OCI-LY3 (cell line): ENCODE data around the gene IL22.

Experiments used
- H2AFZ ChIP-seq: fragments of 200-600, 300-600 bp; shearing (Covaris generic); 2 replicates; pipeline ENCODE4 v1.6.0; 2014; ENCODE audit warnings: antibody characterized with exemption, low read depth, low read length
- H3K27ac ChIP-seq: fragments of 200-600, 300-600 bp; sonication (generic); 2 replicates; pipeline ENCODE4 v1.5.1; 2014; ENCODE audit warnings: mild to moderate bottlenecking, low read length, moderate library complexity, mixed read lengths
- H3K27me3 ChIP-seq: fragments of 200-600, 300-600 bp; sonication (generic); 2 replicates; pipeline ENCODE4 v1.6.1; 2014; ENCODE audit warnings: low read depth, low read length, mixed read lengths
- H3K36me3 ChIP-seq: fragments of 200-600, 300-600 bp; sonication (generic); replicated peaks from 2 replicates; pipeline ENCODE3; 2014; ENCODE audit warnings: low read depth, low read length, mixed read lengths
- H3K4me1 ChIP-seq: fragments of 300-600, 200-600 bp; sonication (generic); 2 replicates; pipeline ENCODE4 v1.6.1; 2014; ENCODE audit warnings: low read length, mixed read lengths
- H3K4me2 ChIP-seq: fragments of 200-600, 300-600 bp; sonication (generic); 2 replicates; pipeline ENCODE4 v1.6.1; 2014; ENCODE audit warnings: low read length, mixed read lengths
- H3K4me3 ChIP-seq: fragments of 300-600, 200-600 bp; sonication (generic); 2 replicates; pipeline ENCODE4 v1.5.1; 2014; ENCODE audit warnings: antibody characterized with exemption, mild to moderate bottlenecking, low read length, moderate library complexity
- H3K79me2 ChIP-seq: fragments of 300-600, 200-600 bp; shearing (Covaris generic); 2 replicates; pipeline ENCODE4 v1.6.1; 2014; ENCODE audit warnings: mild to moderate bottlenecking, low read length, mixed read lengths
- H3K9ac ChIP-seq: fragments of 300-600, 200-600 bp; shearing (Covaris generic); 2 replicates; pipeline ENCODE4 v1.6.0; 2014; ENCODE audit warnings: mild to moderate bottlenecking, low read length, moderate library complexity
- H3K9me3 ChIP-seq: fragments of 200-600, 300-600 bp; shearing (Covaris generic); 2 replicates; pipeline ENCODE4 v1.6.1; 2014; ENCODE audit warnings: low read length, mixed read lengths; ENCODE audit not compliant: insufficient read depth
- H4K20me1 ChIP-seq: fragments of 200-600, 300-600 bp; sonication (generic); 2 replicates; pipeline ENCODE4 v1.6.1; 2016; ENCODE audit warnings: low read length, mixed read lengths; ENCODE audit not compliant: insufficient read depth
- CTCF ChIP-seq: fragments of 200-600, 300-600 bp; sonication (generic); IDR thresholded peaks from 2 replicates; pipeline ENCODE4 v1.5.1; 2014; ENCODE audit warnings: antibody characterized with exemption, low read length, low read depth
- EZH2phosphoT487 ChIP-seq: fragments of 200-600 bp; shearing (Covaris generic); IDR thresholded peaks from 2 replicates; pipeline ENCODE4 v1.6.1; 2018; ENCODE audit warnings: antibody characterized with exemption, mixed run types, low read depth

IL22 gene

DNA sequence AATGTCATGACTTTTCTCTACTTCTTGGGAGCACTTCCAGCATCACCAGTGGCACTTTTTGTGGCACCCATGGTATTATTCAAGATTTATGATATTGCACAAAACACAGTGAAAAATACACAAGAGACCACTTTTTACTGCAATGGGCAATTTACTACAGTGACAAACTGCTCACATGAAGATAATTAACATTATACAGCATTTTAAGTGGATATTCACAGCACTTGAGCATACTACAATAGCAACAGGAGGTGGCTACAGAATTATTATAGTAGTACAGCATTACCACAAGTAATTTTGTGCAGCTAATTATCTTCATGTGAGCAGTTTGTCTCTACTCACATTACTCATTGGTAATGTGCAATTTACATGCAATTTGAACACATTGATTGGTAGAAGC is 46.1 kb downstream of the IL22 start:
- Histone ChIP-seq H3K9me3 (no peaks in the 10 kb centered on the region), H3K79me2 (no peaks in the 10 kb centered on the region), H2AFZ (no peak overlapping the region), H3K4me2 (no peak overlapping the region), H3K4me3 (no peak overlapping the region), H4K20me1 (no peaks in the 10 kb centered on the region), H3K27ac (no peak overlapping the region), H3K27me3 (peaks cover 15% of the 10 kb centered on the region), H3K4me1 (no peaks in the 10 kb centered on the region), H3K9ac (no peak overlapping the region), H3K36me3 (no peaks in the 10 kb centered on the region)
- TF ChIP-seq CTCF (no peak), EZH2phosphoT487 (no peak)

DNA sequence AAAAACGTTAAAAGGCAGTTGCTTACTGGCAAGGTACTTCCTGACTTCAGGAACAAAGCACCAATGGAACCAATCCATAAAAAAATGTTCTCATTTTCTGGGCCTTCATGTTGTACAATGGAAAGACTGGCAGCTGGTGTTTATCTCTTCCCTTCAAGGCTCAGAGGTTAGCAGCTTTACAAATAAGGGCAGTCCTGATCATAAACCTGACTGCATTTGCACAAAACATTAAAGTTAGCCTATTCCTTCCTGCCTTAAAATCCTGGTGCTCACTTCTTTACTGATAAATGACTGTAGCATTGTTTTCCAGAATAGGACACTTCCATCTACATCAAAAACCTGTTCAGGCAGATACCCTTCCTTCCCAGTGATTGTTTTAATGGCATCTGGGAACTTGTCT is 47.0 kb downstream of the IL22 start:
- no peak overlapping the region for H2AFZ ChIP-seq
- no peaks in the 10 kb centered on the region for H4K20me1 ChIP-seq
- no peaks in the 10 kb centered on the region for H3K9me3 ChIP-seq
- H3K79me2 ChIP-seq: no peaks in the 10 kb centered on the region
- TF ChIP-seq EZH2phosphoT487 (no peak), CTCF (no peak)
- H3K36me3 ChIP-seq: no peaks in the 10 kb centered on the region
- H3K27ac ChIP-seq: no peak overlapping the region
- no peaks in the 10 kb centered on the region for H3K4me1 ChIP-seq
- H3K4me3 ChIP-seq: no peak overlapping the region
- peaks cover 6% of the 10 kb centered on the region for H3K27me3 ChIP-seq
- no peak overlapping the region for H3K9ac ChIP-seq
- H3K4me2 ChIP-seq: no peak overlapping the region

DNA sequence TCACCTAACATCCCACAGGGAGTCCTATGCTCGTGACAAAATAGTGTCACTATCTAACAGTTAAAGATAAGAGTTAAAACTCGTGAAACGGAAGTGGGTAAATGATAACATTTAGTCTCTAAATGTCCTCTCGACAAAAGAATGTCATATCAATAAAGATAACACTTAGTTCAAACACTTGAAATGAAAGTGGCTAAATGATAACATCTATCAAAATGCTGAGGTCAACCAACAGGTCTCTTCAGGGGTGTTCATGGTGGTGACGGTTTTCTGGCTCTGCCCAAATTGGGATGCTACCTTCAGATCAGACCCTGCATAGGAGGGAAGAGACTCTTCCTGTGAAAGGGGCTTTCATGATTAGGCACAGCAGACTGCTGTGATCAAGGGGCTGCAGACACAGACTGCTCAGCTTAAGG is 49.9 kb downstream of the IL22 start:
- H3K9ac ChIP-seq: no peak overlapping the region
- TF ChIP-seq CTCF: no peak
- no peak for TF ChIP-seq EZH2phosphoT487
- H3K79me2 ChIP-seq: no peaks in the 10 kb centered on the region
- peaks cover 3% of the 10 kb centered on the region; the same call in 1 of the 2 replicates for H3K27me3 ChIP-seq
- no peaks in the 10 kb centered on the region for H3K9me3 ChIP-seq
- no peak overlapping the region for H3K4me2 ChIP-seq
- H3K27ac ChIP-seq: no peak overlapping the region
- H3K4me3 ChIP-seq: no peak overlapping the region
- no peaks in the 10 kb centered on the region for H4K20me1 ChIP-seq
- H3K36me3 ChIP-seq: no peaks in the 10 kb centered on the region
- no peak overlapping the region for H2AFZ ChIP-seq
- no peaks in the 10 kb centered on the region for H3K4me1 ChIP-seq

DNA sequence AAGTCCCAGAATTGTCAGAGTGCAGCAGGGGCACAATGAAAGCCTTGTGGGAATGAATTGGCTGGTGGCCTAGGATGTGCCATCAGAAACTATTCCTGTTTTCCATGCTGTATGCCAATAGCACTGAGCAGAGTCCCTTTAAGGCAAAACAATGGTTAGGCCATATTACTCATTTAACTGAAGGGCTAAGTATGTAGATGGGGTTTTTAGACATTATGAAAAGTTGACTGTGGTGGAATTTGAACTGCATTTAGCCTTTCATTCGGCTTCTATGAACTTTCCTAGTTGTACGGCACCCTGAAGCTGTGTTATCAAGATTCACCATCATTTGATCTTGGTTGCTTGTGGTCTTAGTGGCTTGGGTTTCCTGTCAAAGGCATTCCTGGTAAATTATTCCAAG is 52.5 kb downstream of the IL22 start:
- Histone ChIP-seq H3K9me3 (no peaks in the 10 kb centered on the region), H4K20me1 (no peaks in the 10 kb centered on the region), H2AFZ (no peak overlapping the region), H3K36me3 (no peaks in the 10 kb centered on the region), H3K4me1 (no peaks in the 10 kb centered on the region), H3K4me2 (no peak overlapping the region), H3K27me3 (peaks cover 3% of the 10 kb centered on the region; the same call in 1 of the 2 replicates), H3K27ac (no peak overlapping the region), H3K9ac (no peak overlapping the region), H3K79me2 (no peaks in the 10 kb centered on the region), H3K4me3 (no peak overlapping the region)
- no peak for TF ChIP-seq CTCF
- TF ChIP-seq EZH2phosphoT487: no peak
